H9 (cell line): ENCODE data around the gene ACOXL. TPM values are rescaled to one million over a fixed set of nuclear protein-coding genes. Genes with fewer than 3 reads are reported as not detected.

Source experiments
- DNase-seq: peaks from one replicate; pipeline ENCODE4 v3.0.0-alpha.2; 2017
- H2AFZ ChIP-seq: one replicate; pipeline ENCODE4 v1.6.1; 2013; ENCODE audit warnings: mild to moderate bottlenecking, low read length, control low read depth, moderate library complexity
- H2AK5ac ChIP-seq: 2 replicates; pipeline ENCODE4 v1.6.1; 2013; ENCODE audit warnings: low read length, control low read depth, mixed read lengths; ENCODE audit not compliant: insufficient read length
- H2BK120ac ChIP-seq: one replicate; pipeline ENCODE4 v1.6.1; 2013; ENCODE audit warnings: low read depth, mild to moderate bottlenecking, low read length, control low read depth, inconsistent platforms; ENCODE audit not compliant: poor library complexity, severe bottlenecking
- H2BK12ac ChIP-seq: 2 replicates; pipeline ENCODE4 v1.6.1; 2013; ENCODE audit warnings: low read length, control low read depth, mixed read lengths, low read depth; ENCODE audit not compliant: insufficient read length
- H2BK15ac ChIP-seq: 2 replicates; pipeline ENCODE4 v1.6.1; 2013; ENCODE audit warnings: low read depth, low read length, control low read depth
- H2BK20ac ChIP-seq: one replicate; pipeline ENCODE4 v1.6.1; 2013; ENCODE audit warnings: low read depth, mild to moderate bottlenecking, low read length, control low read depth, inconsistent platforms; ENCODE audit not compliant: poor library complexity, severe bottlenecking
- H2BK5ac ChIP-seq: 2 replicates; pipeline ENCODE4 v1.6.1; 2013; ENCODE audit warnings: low read length, control low read depth, mixed read lengths; ENCODE audit not compliant: insufficient read length
- H3K14ac ChIP-seq: 2 replicates; pipeline ENCODE4 v1.6.1; 2013; ENCODE audit warnings: low read length, control low read depth; ENCODE audit not compliant: insufficient read depth
- H3K18ac ChIP-seq: 2 replicates; pipeline ENCODE4 v1.6.1; 2013; ENCODE audit warnings: low read depth, mild to moderate bottlenecking, mixed read lengths, low read length, control low read depth; ENCODE audit not compliant: insufficient read length
- H3K23ac ChIP-seq: 2 replicates; pipeline ENCODE4 v1.6.1; 2013; ENCODE audit warnings: low read length, control low read depth, mixed read lengths, low read depth; ENCODE audit not compliant: insufficient read length
- H3K23me2 ChIP-seq: 2 replicates; pipeline ENCODE4 v1.6.1; 2013; ENCODE audit warnings: low read depth, mild to moderate bottlenecking, mixed read lengths, low read length, control low read depth; ENCODE audit not compliant: insufficient read length, poor library complexity, severe bottlenecking
- H3K27ac ChIP-seq: 2 replicates; pipeline ENCODE4 v1.5.1; 2013; ENCODE audit warnings: low read length, control low read depth, mixed read lengths, low read depth; ENCODE audit not compliant: insufficient read length
- H3K27me3 ChIP-seq: 2 replicates; pipeline ENCODE4 v1.6.1; 2013; ENCODE audit warnings: low read length, control low read depth, inconsistent platforms; ENCODE audit not compliant: insufficient read depth
- H3K4ac ChIP-seq: 2 replicates; pipeline ENCODE4 v1.6.1; 2013; ENCODE audit warnings: low read depth, mild to moderate bottlenecking, control low read depth, inconsistent platforms, low read length, moderate library complexity
- H3K4me1 ChIP-seq: 2 replicates; pipeline ENCODE4 v1.6.1; 2013; ENCODE audit warnings: low read length, control low read depth, inconsistent platforms; ENCODE audit not compliant: insufficient read depth
- H3K4me2 ChIP-seq: 2 replicates; pipeline ENCODE4 v1.6.1; 2013; ENCODE audit warnings: low read length, control low read depth, mixed read lengths; ENCODE audit not compliant: insufficient read length, insufficient read depth
- H3K56ac ChIP-seq: 2 replicates; pipeline ENCODE4 v1.6.1; 2013; ENCODE audit warnings: low read depth, mild to moderate bottlenecking, mixed read lengths, low read length, control low read depth; ENCODE audit not compliant: insufficient read length
- H3K79me1 ChIP-seq: 2 replicates; pipeline ENCODE4 v1.6.1; 2013; ENCODE audit warnings: low read depth, mild to moderate bottlenecking, moderate library complexity, low read length, control low read depth, inconsistent platforms; ENCODE audit not compliant: insufficient read depth, poor library complexity, severe bottlenecking
- H3K79me2 ChIP-seq: 2 replicates; pipeline ENCODE4 v1.6.1; 2013; ENCODE audit warnings: low read length, control low read depth, inconsistent platforms; ENCODE audit not compliant: insufficient read depth
- H3K9ac ChIP-seq: 2 replicates; pipeline ENCODE4 v1.6.1; 2013; ENCODE audit warnings: low read length, control low read depth, mixed read lengths; ENCODE audit not compliant: insufficient read length; ENCODE audit errors: extremely low read depth
- H3K9me3 ChIP-seq: one replicate; pipeline ENCODE4 v1.6.1; 2013; ENCODE audit warnings: low read depth, low read length, inconsistent platforms; ENCODE audit not compliant: control insufficient read depth
- H3T11ph ChIP-seq: one replicate; pipeline ENCODE4 v1.6.1; 2013; ENCODE audit warnings: mild to moderate bottlenecking, low read length, control low read depth, inconsistent platforms
- H4K20me1 ChIP-seq: one replicate; pipeline ENCODE4 v1.6.1; 2013; ENCODE audit not compliant: control insufficient read depth, insufficient read length, insufficient read depth
- H4K5ac ChIP-seq: 2 replicates; pipeline ENCODE4 v1.6.1; 2013; ENCODE audit warnings: low read depth, mild to moderate bottlenecking, mixed read lengths, low read length, control low read depth; ENCODE audit not compliant: insufficient read length
- H4K8ac ChIP-seq: replicated peaks from 2 replicates; pipeline ENCODE4 v1.6.1; 2013; ENCODE audit warnings: low read length, control low read depth, mixed read lengths, low read depth; ENCODE audit not compliant: insufficient read length
- H4K91ac ChIP-seq: 2 replicates; pipeline ENCODE4 v1.6.1; 2013; ENCODE audit warnings: low read depth, mild to moderate bottlenecking, moderate library complexity, mixed read lengths, low read length, control low read depth; ENCODE audit not compliant: insufficient read length
- H3K27ac Mint-ChIP-seq, 3 experiments: 2 replicates in 2 of 3; 3 replicates in 1 of 3; pipeline ENCODE4 v1.8.0; 2020 to 2021; ENCODE audit warnings: mixed read lengths in 3 of 3, mild to moderate bottlenecking in 1 of 3, moderate library complexity in 1 of 3
- H3K27me3 Mint-ChIP-seq: 2 replicates; pipeline ENCODE4 v1.8.0; 2021; ENCODE audit warnings: low read depth, mild to moderate bottlenecking, moderate library complexity, mixed read lengths
- H3K36me3 Mint-ChIP-seq, 3 experiments: 2 replicates in 2 of 3; 3 replicates in 1 of 3; pipeline ENCODE4 v1.8.0; 2020 to 2021; ENCODE audit warnings: low read depth in 3 of 3, mixed read lengths in 3 of 3; ENCODE audit not compliant: insufficient read depth in 1 of 3
- H3K4me1 Mint-ChIP-seq, 2 experiments: 2 replicates each; pipeline ENCODE4 v1.8.0; 2020; ENCODE audit warnings: mixed read lengths in 2 of 2
- H3K4me3 Mint-ChIP-seq, 2 experiments: 2 replicates in 1 of 2; 3 replicates in 1 of 2; pipeline ENCODE4 v1.8.0; 2020 to 2021; ENCODE audit warnings: mild to moderate bottlenecking in 2 of 2, mixed read lengths in 2 of 2, moderate library complexity in 1 of 2
- H3K9me3 Mint-ChIP-seq, 2 experiments: 2 replicates in 1 of 2; 3 replicates in 1 of 2; pipeline ENCODE4 v1.8.0; 2020; ENCODE audit warnings: mild to moderate bottlenecking in 2 of 2, mixed read lengths in 2 of 2, moderate library complexity in 1 of 2
- CTCF ChIP-seq: fragments of 200-600 bp; sonication (generic); conservative IDR thresholded peaks from 3 replicates; pipeline ENCODE4 v1.8.0; 2021; ENCODE audit warnings: antibody characterized with exemption, mild to moderate bottlenecking
- WGBS: extraction: QIAGEN DNeasy Blood & Tissue Kit; methylation state at CpG from one replicate; pipeline ENCODE4 v1.1.7; 2013; ENCODE audit warnings: missing lambda C conversion rate, low lambda C conversion rate, mixed read lengths; ENCODE audit not compliant: insufficient read length; ENCODE audit errors: extremely low coverage; 5-methylcytosine and 5-hydroxymethylcytosine counted together
- total RNA-seq: library from RNA; stranded (reverse); gene quantifications from 2 replicates; pipeline ENCODE4 v1.2.1, GENCODE V29; 2021

The ACOXL gene
- total RNA-seq, 1 experiment from 2014 or later: 37.6 TPM

GRCh38 chr2:110881908-110882307, 149.5 kb downstream of the ACOXL start:
- Histone ChIP-seq H2BK12ac (no peak overlapping the region), H3K9me3 (no peaks in the 10 kb centered on the region), H2BK120ac (no peak overlapping the region), H3K9ac (no peak overlapping the region), H3K23ac (no peak overlapping the region), H3K4me1 (no peaks in the 10 kb centered on the region), H3K4ac (no peak overlapping the region), H2BK5ac (no peak overlapping the region), H3K18ac (no peak overlapping the region), H4K20me1 (no peaks in the 10 kb centered on the region), H3K14ac (no peak overlapping the region), H3K23me2 (no peaks in the 10 kb centered on the region), H3K4me2 (no peak overlapping the region), H3T11ph (no peak overlapping the region), H3K27ac (no peak overlapping the region), H4K8ac (no peak overlapping the region), H3K79me2 (no peaks in the 10 kb centered on the region), H4K91ac (no peak overlapping the region), H2AFZ (no peak overlapping the region), H3K79me1 (no peaks in the 10 kb centered on the region), H2AK5ac (no peak overlapping the region), H2BK20ac (no peak overlapping the region), H3K56ac (no peak overlapping the region), H2BK15ac (no peak overlapping the region), H3K27me3 (no peaks in the 10 kb centered on the region), H4K5ac (no peak overlapping the region)
- H3K4me1 Mint-ChIP-seq: no peaks in the 10 kb centered on the region
- DNase-seq: no peak
- no peak for TF ChIP-seq CTCF
- peaks cover 8 to 24% (median 22%) of the 10 kb centered on the region in 3 experiments; a peak in 5 of 7 replicates for H3K36me3 Mint-ChIP-seq
- no peaks in the 10 kb centered on the region; the same call in 1 of the 2 replicates for H3K27me3 Mint-ChIP-seq
- no peak overlapping the region for H3K4me3 Mint-ChIP-seq
- no CpG with 5 or more reads among the region's 6 CpGs for WGBS
- H3K27ac Mint-ChIP-seq: no peak overlapping the region
- peaks cover 3 to 6% of the 10 kb centered on the region in 2 experiments; a peak in 3 of 5 replicates for H3K9me3 Mint-ChIP-seq
